Mesothelial cell of epicardium (in vitro differentiated cells): ENCODE results near the gene HS6ST2. TPM values are rescaled to one million over a fixed set of nuclear protein-coding genes. Genes with fewer than 3 reads are reported as not detected.
A peak's percentile ranks its signal among the peaks of the same experiment; 100 is the strongest.

Experiments used
- DNase-seq, 2 experiments: peaks; one replicate each; pipeline ENCODE4 v3.0.0; 2021; ENCODE audit warnings: low spot score in 2 of 2; ENCODE audit not compliant: unreplicated experiment in 2 of 2
- H3K27ac Mint-ChIP-seq: 2 replicates; pipeline ENCODE4 v1.8.0; 2021; ENCODE audit warnings: mixed read lengths
- H3K27me3 Mint-ChIP-seq: 2 replicates; pipeline ENCODE4 v1.8.0; 2021; ENCODE audit warnings: low read depth, mixed read lengths
- H3K36me3 Mint-ChIP-seq: 2 replicates; pipeline ENCODE4 v1.8.0; 2021; ENCODE audit warnings: mixed read lengths
- H3K4me1 Mint-ChIP-seq: 2 replicates; pipeline ENCODE4 v1.8.0; 2021; ENCODE audit warnings: mixed read lengths
- H3K4me3 Mint-ChIP-seq: 2 replicates; pipeline ENCODE4 v1.8.0; 2021; ENCODE audit warnings: mild to moderate bottlenecking, moderate library complexity, mixed read lengths
- H3K9me3 Mint-ChIP-seq: 2 replicates; pipeline ENCODE4 v1.8.0; 2021; ENCODE audit warnings: mixed read lengths
- CTCF ChIP-seq: fragments of 200-600 bp; sonication (generic); IDR thresholded peaks from one replicate; pipeline ENCODE4 v1.5.0; 2021; ENCODE audit warnings: antibody characterized with exemption; ENCODE audit not compliant: unreplicated experiment
- total RNA-seq: library from RNA; stranded (reverse); gene quantifications from 3 replicates; pipeline ENCODE4 v1.2.1, GENCODE V29; 2021

The HS6ST2 gene
- total RNA-seq, 1 donor from 2014 or later: 20.2 TPM

DNA sequence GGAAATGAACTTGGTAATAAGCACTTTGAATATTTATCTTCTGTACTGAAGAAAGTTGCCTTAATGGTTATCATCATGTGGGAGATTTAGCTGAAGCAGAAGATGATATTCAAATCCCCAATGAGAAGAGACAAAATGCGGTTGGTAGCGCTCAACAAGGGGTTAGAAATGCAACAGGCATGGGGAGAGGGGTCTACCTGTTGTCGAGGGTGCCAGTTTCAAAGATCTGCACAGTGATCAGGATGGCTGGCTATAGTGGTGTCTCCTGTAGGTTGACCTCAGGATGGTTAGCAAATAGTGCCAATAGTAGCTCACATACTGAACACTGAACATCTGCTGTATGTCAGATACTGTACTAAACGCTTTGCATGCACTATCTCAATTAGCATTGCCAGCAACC is 7.0 kb upstream of the HS6ST2 start:
- Mint-ChIP-seq H3K27ac (no peak overlapping the region), H3K27me3 (peaks cover 8% of the 10 kb centered on the region), H3K4me3 (no peak overlapping the region)

GRCh38 chrX:132961511-132961910 is 3.1 kb upstream of the HS6ST2 start:
- Mint-ChIP-seq H3K27ac (no peak overlapping the region), H3K27me3 (peaks cover 35% of the 10 kb centered on the region), H3K4me3 (no peak overlapping the region), H3K9me3 (no peaks in the 10 kb centered on the region), H3K36me3 (no peaks in the 10 kb centered on the region), H3K4me1 (peaks cover 21% of the 10 kb centered on the region)
- DNase-seq: no peak
- TF ChIP-seq CTCF: no peak

More for the DNA sequence above, 7.0 kb upstream of the HS6ST2 start:
- Mint-ChIP-seq H3K4me1 (peaks cover 24% of the 10 kb centered on the region), H3K36me3 (no peaks in the 10 kb centered on the region), H3K9me3 (no peaks in the 10 kb centered on the region)
- DNase-seq: no peak
- no peak for TF ChIP-seq CTCF

GRCh38 chrX:132957211-132958090 is 978 bp downstream of the HS6ST2 start:
- no peak for TF ChIP-seq CTCF
- peak; percentile 50 to 72 for DNase-seq
- Mint-ChIP-seq H3K36me3 (no peaks in the 10 kb centered on the region), H3K9me3 (no peaks in the 10 kb centered on the region), H3K4me3 (peak overlapping the region; percentile 80), H3K4me1 (peaks cover 55% of the 10 kb centered on the region), H3K27me3 (peaks cover 51% of the 10 kb centered on the region), H3K27ac (peak overlapping the region; percentile 36)

DNA sequence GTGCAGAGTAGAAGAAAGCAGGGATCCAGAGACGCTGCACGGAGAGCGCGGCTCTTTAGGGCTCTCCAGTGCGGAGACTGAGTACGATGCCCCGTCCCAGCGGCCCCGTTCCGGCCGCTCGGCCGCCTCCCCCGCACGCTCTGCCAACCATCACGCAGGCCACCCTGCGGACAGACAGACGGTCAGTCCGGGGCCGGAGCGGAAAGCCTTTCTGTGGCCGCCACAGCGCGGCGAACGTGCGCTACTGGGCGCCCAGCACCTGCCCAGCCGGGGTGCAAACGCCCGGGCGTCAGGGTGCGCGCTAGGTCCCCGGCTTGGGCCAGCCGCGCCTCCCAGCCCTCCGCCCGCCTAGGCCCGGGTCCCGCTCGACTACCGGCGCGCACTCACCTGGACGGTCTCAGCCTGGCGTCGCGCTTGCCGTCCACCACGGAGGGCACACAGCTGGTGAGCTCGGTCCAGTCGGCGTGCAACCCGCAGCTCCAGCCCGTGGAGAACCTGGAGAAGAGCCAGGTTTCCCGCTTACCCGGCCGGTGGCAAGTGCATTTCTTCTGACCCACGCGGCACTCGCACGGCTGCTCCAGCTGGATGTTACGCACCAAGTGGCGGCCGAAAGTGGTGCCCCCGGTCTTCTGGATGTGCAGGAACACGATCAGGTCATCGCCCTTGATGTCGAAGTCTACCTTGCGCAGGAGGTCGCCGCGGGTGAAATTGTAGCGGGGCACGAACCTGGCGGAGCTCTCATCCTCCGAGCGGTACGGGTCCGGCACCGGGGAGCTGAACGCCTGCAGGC is 1.8 kb downstream of the HS6ST2 start:
- peak overlapping the region; percentile 80 for H3K4me3 Mint-ChIP-seq
- H3K4me1 Mint-ChIP-seq: peaks cover 55% of the 10 kb centered on the region
- no peak for TF ChIP-seq CTCF
- H3K9me3 Mint-ChIP-seq: no peaks in the 10 kb centered on the region
- peak overlapping the region; percentile 36 for H3K27ac Mint-ChIP-seq
- H3K27me3 Mint-ChIP-seq: peaks cover 51% of the 10 kb centered on the region
- DNase-seq: peak in 1 of 2 experiments; percentile 52
- no peaks in the 10 kb centered on the region for H3K36me3 Mint-ChIP-seq

DNA sequence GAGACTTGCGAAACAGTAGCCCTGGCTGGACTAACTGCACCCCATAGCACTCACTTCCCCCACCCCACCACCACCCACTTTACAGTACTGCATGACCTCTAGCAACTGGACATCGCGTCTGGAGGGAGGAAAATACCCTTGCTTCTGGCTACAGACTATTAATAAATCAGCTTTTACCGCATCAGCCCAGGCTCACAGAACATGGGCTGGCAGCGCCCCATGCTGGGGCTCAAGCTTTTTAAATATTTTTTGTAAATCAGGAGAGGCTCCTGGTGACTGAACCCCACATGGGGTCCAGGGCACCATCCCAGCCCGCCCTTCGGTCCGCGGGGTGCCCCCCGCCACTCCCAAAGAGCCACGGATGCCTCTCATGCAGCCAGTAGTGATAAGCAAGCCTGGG is 2.7 kb downstream of the HS6ST2 start:
- Mint-ChIP-seq H3K36me3 (no peaks in the 10 kb centered on the region), H3K27ac (no peak overlapping the region), H3K27me3 (peaks cover 46% of the 10 kb centered on the region), H3K9me3 (no peaks in the 10 kb centered on the region), H3K4me1 (peaks cover 51% of the 10 kb centered on the region), H3K4me3 (peak overlapping the region; percentile 80)
- DNase-seq: no peak
- no peak for TF ChIP-seq CTCF
